Measurements from ENCODE around the gene DLX1. TPM values are rescaled to one million over a fixed set of nuclear protein-coding genes. Genes with fewer than 3 reads are reported as not detected.

DLX1 gene
- total and polyA plus RNA-seq, 2 of the 8 experiments (the other 6 are each of a cell fraction or from before 2014, with no cell fraction given) = 0.11 TPM; not detected in 1

GRCh38 chr2:172119089-172119488 is 33.8 kb downstream of the DLX1 start:
- H3K56ac ChIP-seq (replicated peaks; ENCODE audit: insufficient read length, low read depth, low read length) = no peak overlapping the region
- no peaks in the 10 kb centered on the region for H3K4me1 ChIP-seq (replicated peaks in 1 of 4; ENCODE audit: control insufficient read depth in 3 of 4, insufficient read depth in 4 of 4, low read length in 3 of 4)
- H3K79me2 ChIP-seq (ENCODE audit: control insufficient read depth in 1 of 2, insufficient read depth in 2 of 2, low read length in 2 of 2) = no peaks in the 10 kb centered on the region
- H4K5ac ChIP-seq (ENCODE audit: insufficient read length, low read depth, low read length) = no peak overlapping the region
- H3K4ac ChIP-seq (replicated peaks; ENCODE audit: insufficient read length, low read depth, low read length) = no peak overlapping the region
- H2BK15ac ChIP-seq (ENCODE audit: low read length) = no peak overlapping the region
- no peaks in the 10 kb centered on the region for H3K23me2 ChIP-seq (ENCODE audit: low read depth, low read length)
- H4K20me1 ChIP-seq (replicated peaks in 1 of 2; ENCODE audit: control insufficient read depth in 1 of 2, insufficient read depth in 2 of 2, low read length in 2 of 2) = peaks cover 0 to 5% of the 10 kb centered on the region in 2 experiments
- H2BK120ac ChIP-seq (replicated peaks; ENCODE audit: low read depth, low read length) = no peak overlapping the region
- TF ChIP-seq GABPA (IDR thresholded peaks at IDR 0.05; ENCODE audit: borderline replicate concordance, insufficient read depth, low read length) (no peak), HDAC6 (IDR thresholded peaks at IDR 0.05; ENCODE audit: low read depth, low read length) (no peak), HDAC2 (IDR thresholded peaks at IDR 0.05; ENCODE audit: borderline replicate concordance in 1 of 2, low read depth in 2 of 2, low read length in 2 of 2) (no peak), GTF2F1 (IDR thresholded peaks at IDR 0.05; ENCODE audit: borderline replicate concordance, low read depth, low read length) (no peak), TAF7 (optimal IDR thresholded peaks at IDR 0.05; ENCODE audit: borderline replicate concordance, low read depth, low read length) (no peak), ATF2 (IDR thresholded peaks at IDR 0.05; ENCODE audit: low read length) (no peak), SRF (IDR thresholded peaks at IDR 0.05; ENCODE audit: low read depth, low read length) (no peak), PHF8 (conservative IDR thresholded peaks at IDR 0.05; ENCODE audit: low read depth, low read length) (no peak), EZH2 (IDR thresholded peaks at IDR 0.05; ENCODE audit: low read depth, low read length, severe bottlenecking) (no peak)
- H2BK12ac ChIP-seq (ENCODE audit: low read depth, low read length) = no peak overlapping the region
- FAIRE-seq = no peak
- H2BK20ac ChIP-seq (ENCODE audit: low read length) = no peak overlapping the region
- no peak overlapping the region for H3K4me3 ChIP-seq (ENCODE audit: extremely low read depth in 1 of 4, insufficient read depth in 2 of 4, low read depth in 3 of 4, low read length in 4 of 4)
- no peak overlapping the region for H4K8ac ChIP-seq (ENCODE audit: extremely low read depth, insufficient read depth, low read length)
- no peak overlapping the region for H2AK5ac ChIP-seq (ENCODE audit: low read depth, low read length)
- H2AFZ ChIP-seq (ENCODE audit: low read length) = no peak overlapping the region
- H4K91ac ChIP-seq (replicated peaks; ENCODE audit: insufficient read length, low read length) = no peak overlapping the region
- H3K9ac ChIP-seq (replicated peaks in 1 of 4; ENCODE audit: extremely low read depth in 1 of 4, low read depth in 3 of 4, low read length in 3 of 4) = no peak overlapping the region
- no peaks in the 10 kb centered on the region for H3K79me1 ChIP-seq (ENCODE audit: low read depth, low read length)
- no peak overlapping the region for H3K14ac ChIP-seq (ENCODE audit: insufficient read length)
- H3K27me3 ChIP-seq (replicated peaks in 1 of 4; ENCODE audit: control insufficient read depth in 3 of 4, extremely low read depth in 1 of 4, insufficient read depth in 3 of 4, low read length in 3 of 4) = no peaks in the 10 kb centered on the region; a peak in 1 of 7 replicates
- no peaks in the 10 kb centered on the region for H3K9me3 ChIP-seq (ENCODE audit: insufficient read depth in 2 of 2, low read depth in 1 of 2, low read length in 1 of 2)
- no peak overlapping the region for H2BK5ac ChIP-seq (ENCODE audit: low read depth, low read length)
- POLR2A ChIA-PET (ENCODE audit: partially characterized antibody) = no interaction called here
- CTCF ChIA-PET (ENCODE audit: partially characterized antibody) = interaction anchor here (1.9 kb wide), 1 partner anchor 12 kb away, joined by 7 read pairs; no protein-coding TSS in a partner anchor
- no peak overlapping the region for H3K18ac ChIP-seq (ENCODE audit: extremely low read depth, low read length)
- H3K36me3 ChIP-seq (ENCODE audit: control insufficient read depth in 2 of 4, insufficient read depth in 4 of 4, low read length in 3 of 4) = no peaks in the 10 kb centered on the region
- DNase-seq (ENCODE audit: low read depth in 1 of 2, low spot score in 2 of 2) = no peak
- H3K4me2 ChIP-seq (ENCODE audit: insufficient read depth in 1 of 2, low read depth in 2 of 2, low read length in 2 of 2) = no peak overlapping the region
- no peak overlapping the region for H3K27ac ChIP-seq (ENCODE audit: low read depth, low read length)
- H3K23ac ChIP-seq (ENCODE audit: insufficient read length) = no peak overlapping the region

Data from H1 (cell line).